Kidney (tissue), 14 donors: Measurements from ENCODE around the gene MMRN2. TPM values are rescaled to one million over a fixed set of nuclear protein-coding genes. Genes with fewer than 3 reads are reported as not detected.
A peak's percentile ranks its signal among the peaks of the same experiment; 100 is the strongest.

Source experiments
- DNase-seq, 5 donors: peaks; one replicate each; pipeline ENCODE4 v3.0.0-alpha.2; 2013 to 2020
- FAIRE-seq: peaks from 2 replicates; lab custom pipeline; 2012; peaks lifted over from hg19 to GRCh38; lab: Jason Lieb, UNC
- H3K27ac ChIP-seq, 2 donors: one replicate each; pipeline ENCODE4 v1.7.0; 2013; ENCODE audit warnings: low read depth in 2 of 2, low read length in 2 of 2, inconsistent platforms in 1 of 2
- H3K27me3 ChIP-seq: one replicate; pipeline ENCODE4 v1.7.1; 2013; ENCODE audit warnings: low read length, inconsistent platforms; ENCODE audit not compliant: control insufficient read depth, insufficient read depth
- H3K36me3 ChIP-seq, 3 donors: one replicate each; pipeline versions ENCODE4 v1.7.0 to v1.7.1; 2013; ENCODE audit warnings: low read length in 3 of 3, control low read depth in 1 of 3, inconsistent platforms in 1 of 3; ENCODE audit not compliant: insufficient read depth in 3 of 3, control insufficient read depth in 2 of 3
- H3K4me1 ChIP-seq, 3 donors: one replicate each; pipeline versions ENCODE4 v1.7.0 to v1.7.1; 2013; ENCODE audit warnings: low read length in 3 of 3, inconsistent platforms in 1 of 3, low read depth in 1 of 3; ENCODE audit not compliant: control insufficient read depth in 2 of 3, insufficient read depth in 2 of 3
- H3K4me3 ChIP-seq, 3 donors: one replicate each; pipeline versions ENCODE4 v1.7.0 to v1.8.1; 2013; ENCODE audit warnings: low read length in 3 of 3, control low read depth in 1 of 3, inconsistent platforms in 1 of 3
- H3K9ac ChIP-seq, 3 donors: one replicate each; pipeline versions ENCODE4 v1.7.0 to v1.7.1; 2013; ENCODE audit warnings: low read length in 3 of 3, control low read depth in 1 of 3, inconsistent platforms in 1 of 3
- H3K9me3 ChIP-seq, 3 donors: one replicate each; pipeline versions ENCODE4 v1.7.0 to v1.7.1; 2013; ENCODE audit warnings: low read length in 3 of 3, control low read depth in 1 of 3, inconsistent platforms in 1 of 3; ENCODE audit not compliant: control insufficient read depth in 2 of 3, insufficient read depth in 1 of 3
- intact Hi-C: fragments of 100-400 bp; cut with DNase I; formaldehyde crosslinking; loops from one replicate; pipeline ENCODE4 v1.11.1; 2022
- polyA plus RNA-seq: library from polyadenylated mRNA; stranded (reverse); fragments of 350-450 nt; fragmentation: Illumina TruSeq; extraction: RNeasy Lipid Tissue Mini Kit (QIAGEN cat#74804); gene quantifications from one replicate; pipeline ENCODE4 v1.2.3, GENCODE V29; 2014; ENCODE audit warnings: low read depth, low replicate concordance; ENCODE audit not compliant: insufficient read depth
- total RNA-seq: library from RNA; stranded (reverse); fragmentation: NEBNext Ultra II Directional; extraction: Animal tissue kit (Norgen Biotek cat#: 25700); gene quantifications from one replicate; pipeline ENCODE4 v1.2.1, GENCODE V29; 2021
- TF ChIP-seq, protein P1 (sequence below): IDR thresholded peaks from 3 replicates; pipeline ENCODE4 v1.5.1; 2012; ENCODE audit warnings: mild to moderate bottlenecking, moderate library complexity, borderline replicate concordance; ENCODE audit not compliant: insufficient read depth; ENCODE audit errors: extremely low read depth
- donor health status: control.
- donor health status: control.
- donor health status: control.
- donor health status: control.
- donor health status: control.
- donor health status: DM: yes; HTN: yes; CAD: no.
- donor health status: Normal renal cell carcinoma (clear cell type).

Gene MMRN2
- total and polyA plus RNA-seq, 2 donors from 2014 or later, result 19.9 to 65.9 TPM

DNA sequence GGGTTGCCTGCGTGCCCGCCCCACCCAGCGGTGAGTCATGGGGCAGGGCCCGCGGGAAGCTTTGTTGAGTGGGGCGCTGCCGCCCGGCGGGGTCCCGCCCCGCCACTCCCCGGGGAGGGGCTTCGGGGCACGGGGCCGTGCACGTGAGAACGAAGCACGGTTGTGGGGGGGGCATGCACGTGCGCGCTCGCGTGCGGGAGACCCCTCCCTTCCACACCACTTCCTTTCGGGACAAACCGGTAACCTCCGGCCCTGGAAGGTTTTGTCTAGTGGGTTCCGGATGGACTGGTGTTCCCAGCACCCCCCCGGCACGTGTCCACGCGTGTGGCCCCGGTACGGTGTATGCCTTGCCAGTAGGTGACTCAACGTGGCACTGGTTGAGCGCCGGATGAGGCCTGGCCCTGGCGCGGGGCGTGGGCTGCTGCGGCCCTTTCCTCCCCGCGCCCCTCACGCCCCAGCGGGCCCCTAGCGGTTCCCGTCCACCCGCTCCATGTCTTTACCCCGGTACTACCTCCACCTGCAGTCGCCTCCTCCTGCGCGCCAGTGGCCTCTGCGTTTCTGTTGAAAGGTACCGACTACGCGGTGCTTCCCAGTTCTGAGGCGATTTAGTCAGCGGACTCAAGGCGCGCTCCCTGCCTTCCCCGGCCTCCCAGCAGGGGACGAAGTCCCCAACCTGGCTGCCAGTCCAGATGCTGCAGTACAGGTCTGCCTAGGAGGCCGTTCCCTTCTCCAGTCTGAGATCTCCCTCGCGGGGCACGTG, 14.0 kb upstream of the MMRN2 start:
- Histone ChIP-seq H3K4me3 (peak overlapping the region; percentile 39 to 62 (median 62)), H3K9me3 (no peaks in the 10 kb centered on the region), H3K4me1 (peaks cover 0 to 36% (median 34%) of the 10 kb centered on the region in 3 donors), H3K27ac (peak overlapping the region; percentile 89 to 97), H3K9ac (peak overlapping the region in 1 of 3 donors; percentile 94), H3K36me3 (no peaks in the 10 kb centered on the region), H3K27me3 (no peaks in the 10 kb centered on the region)
- intact Hi-C loops, result no loop called here
- TF ChIP-seq, protein P1, sequence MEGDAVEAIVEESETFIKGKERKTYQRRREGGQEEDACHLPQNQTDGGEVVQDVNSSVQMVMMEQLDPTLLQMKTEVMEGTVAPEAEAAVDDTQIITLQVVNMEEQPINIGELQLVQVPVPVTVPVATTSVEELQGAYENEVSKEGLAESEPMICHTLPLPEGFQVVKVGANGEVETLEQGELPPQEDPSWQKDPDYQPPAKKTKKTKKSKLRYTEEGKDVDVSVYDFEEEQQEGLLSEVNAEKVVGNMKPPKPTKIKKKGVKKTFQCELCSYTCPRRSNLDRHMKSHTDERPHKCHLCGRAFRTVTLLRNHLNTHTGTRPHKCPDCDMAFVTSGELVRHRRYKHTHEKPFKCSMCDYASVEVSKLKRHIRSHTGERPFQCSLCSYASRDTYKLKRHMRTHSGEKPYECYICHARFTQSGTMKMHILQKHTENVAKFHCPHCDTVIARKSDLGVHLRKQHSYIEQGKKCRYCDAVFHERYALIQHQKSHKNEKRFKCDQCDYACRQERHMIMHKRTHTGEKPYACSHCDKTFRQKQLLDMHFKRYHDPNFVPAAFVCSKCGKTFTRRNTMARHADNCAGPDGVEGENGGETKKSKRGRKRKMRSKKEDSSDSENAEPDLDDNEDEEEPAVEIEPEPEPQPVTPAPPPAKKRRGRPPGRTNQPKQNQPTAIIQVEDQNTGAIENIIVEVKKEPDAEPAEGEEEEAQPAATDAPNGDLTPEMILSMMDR, result no peak
- DNase-seq (peak; percentile 81 to 98 (median 91)), FAIRE-seq (no peak)

DNA sequence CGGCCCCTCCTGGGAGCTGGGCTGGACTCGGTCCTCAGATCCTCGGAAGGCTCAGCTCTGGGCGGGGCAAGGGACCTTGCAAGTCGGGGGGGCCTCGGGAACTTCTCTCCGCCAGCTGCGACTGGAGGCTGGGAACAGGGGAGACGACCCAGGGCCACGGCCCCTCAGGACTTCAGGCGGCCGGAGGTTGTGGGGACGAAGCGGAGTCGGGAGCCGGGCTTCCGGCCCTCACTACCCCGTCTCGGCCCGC, 13.5 kb upstream of the MMRN2 start:
- H3K9ac ChIP-seq, result peak overlapping the region; percentile 32 to 94 (median 77)
- TF ChIP-seq, protein P1, result no peak
- no peaks in the 10 kb centered on the region for H3K36me3 ChIP-seq
- no peak for FAIRE-seq
- H3K9me3 ChIP-seq, result no peaks in the 10 kb centered on the region
- H3K27ac ChIP-seq, result peak overlapping the region; percentile 89 to 97
- intact Hi-C loops, result no loop called here
- H3K27me3 ChIP-seq, result no peaks in the 10 kb centered on the region
- peaks cover 0 to 37% (median 37%) of the 10 kb centered on the region in 3 donors for H3K4me1 ChIP-seq
- peak overlapping the region; percentile 39 to 62 (median 62) for H3K4me3 ChIP-seq
- DNase-seq, result peak in 1 of 5 donors; percentile 61

DNA sequence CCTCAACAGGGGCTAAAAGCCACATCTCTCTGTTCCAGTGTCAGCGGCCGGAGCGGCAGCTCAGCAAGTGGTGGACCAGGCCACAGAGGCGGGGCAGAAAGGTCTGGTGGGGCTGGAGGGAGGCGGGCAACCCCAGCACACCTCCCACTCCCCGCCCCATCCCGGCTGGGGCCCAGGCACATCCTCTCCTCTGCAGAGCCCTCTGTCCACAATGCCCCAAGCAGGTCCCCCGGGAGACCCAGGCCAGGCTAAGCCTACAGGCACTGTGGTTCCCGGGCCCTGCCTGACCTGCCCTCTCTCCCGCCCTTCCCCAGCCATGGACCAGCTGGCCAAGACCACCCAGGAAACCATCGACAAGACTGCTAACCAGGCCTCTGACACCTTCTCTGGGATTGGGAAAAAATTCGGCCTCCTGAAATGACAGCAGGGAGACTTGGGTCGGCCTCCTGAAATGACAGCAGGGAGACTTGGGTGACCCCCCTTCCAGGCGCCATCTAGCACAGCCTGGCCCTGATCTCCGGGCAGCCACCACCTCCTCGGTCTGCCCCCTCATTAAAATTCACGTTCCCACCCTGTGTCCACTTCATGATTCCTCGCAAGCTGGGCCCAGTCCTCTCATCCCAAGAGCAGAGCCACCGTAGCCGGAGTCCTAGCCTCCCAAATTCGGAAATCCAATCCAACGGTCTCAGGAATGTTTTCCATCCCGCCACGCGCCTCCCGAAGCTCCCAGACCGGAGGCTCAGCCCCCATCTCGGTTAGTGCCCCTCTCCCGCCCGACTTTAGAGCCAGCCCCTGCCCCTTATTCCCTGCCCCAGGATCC, 13.0 kb upstream of the MMRN2 start:
- TF ChIP-seq, protein P1, result no peak
- FAIRE-seq (no peak), DNase-seq (peak in 4 of 5 donors; percentile 25 to 96 (median 54))
- peak overlapping the region; percentile 39 to 62 (median 62) for H3K4me3 ChIP-seq
- no peaks in the 10 kb centered on the region for H3K27me3 ChIP-seq
- peak overlapping the region; percentile 32 to 94 (median 77) for H3K9ac ChIP-seq
- intact Hi-C loops, result no loop called here
- H3K36me3 ChIP-seq, result no peaks in the 10 kb centered on the region
- H3K9me3 ChIP-seq, result no peaks in the 10 kb centered on the region
- peaks cover 0 to 37% (median 37%) of the 10 kb centered on the region in 3 donors for H3K4me1 ChIP-seq
- peak overlapping the region; percentile 89 to 97 for H3K27ac ChIP-seq
